TTC549 (cell line): ENCODE data around the gene AARS2.
"Not testable (repeated sequence)": the region's sequence is repeated elsewhere in the genome, so short reads cannot be mapped to it uniquely, and the experiment has no call there.

Source experiments
- FAIRE-seq: peaks from 2 replicates; lab custom pipeline; 2012; peaks lifted over from hg19 to GRCh38; lab: Jason Lieb, UNC

The AARS2 gene

DNA sequence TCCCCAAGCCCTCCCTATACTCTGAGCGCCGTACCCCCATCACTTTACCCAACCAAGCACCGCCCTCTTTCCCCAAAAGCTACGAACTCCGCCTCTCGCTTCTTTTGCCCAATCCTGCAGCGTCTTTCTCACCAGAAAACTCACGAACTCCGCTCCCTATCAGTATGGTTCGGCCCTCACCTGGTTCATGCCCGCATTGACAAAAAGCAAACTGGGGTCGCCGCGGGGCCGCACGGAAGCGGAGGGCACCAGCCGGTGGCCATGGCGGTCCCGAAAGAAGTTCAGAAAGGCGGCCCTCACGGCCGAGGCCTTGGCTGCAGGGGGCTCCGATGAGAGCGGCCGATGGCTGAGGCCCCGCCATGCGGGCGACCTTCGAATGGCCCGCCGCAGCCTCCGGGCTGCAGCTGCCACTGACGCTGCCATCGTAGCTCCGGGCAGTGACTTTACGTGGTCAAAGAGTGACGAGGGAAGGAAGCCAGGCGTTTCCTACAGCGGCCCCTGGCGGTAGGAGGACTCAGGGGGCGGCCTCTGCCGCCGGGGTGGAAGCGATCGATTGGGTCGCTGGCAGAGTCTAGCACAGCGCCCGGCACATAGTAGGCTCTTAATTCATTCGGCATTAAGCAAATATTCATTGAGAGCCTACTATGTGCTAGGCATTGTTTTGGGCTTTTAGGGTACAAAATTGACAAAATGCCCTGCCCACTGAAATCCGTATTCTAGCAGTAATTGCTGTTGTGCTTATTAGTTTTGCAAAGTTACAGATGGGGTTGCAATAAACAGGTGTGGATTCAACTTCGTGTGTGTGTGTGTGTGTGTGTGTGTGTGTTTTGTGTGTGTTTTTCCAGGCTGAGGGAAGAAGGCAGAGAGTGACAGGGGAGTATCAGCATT lies at the start of gene AARS2:
AARS2 (minus strand) TSS at position 447 of the 888 bp plus-strand sequence; CDS start at position 423, 24 bp downstream.
- no peak for FAIRE-seq

DNA sequence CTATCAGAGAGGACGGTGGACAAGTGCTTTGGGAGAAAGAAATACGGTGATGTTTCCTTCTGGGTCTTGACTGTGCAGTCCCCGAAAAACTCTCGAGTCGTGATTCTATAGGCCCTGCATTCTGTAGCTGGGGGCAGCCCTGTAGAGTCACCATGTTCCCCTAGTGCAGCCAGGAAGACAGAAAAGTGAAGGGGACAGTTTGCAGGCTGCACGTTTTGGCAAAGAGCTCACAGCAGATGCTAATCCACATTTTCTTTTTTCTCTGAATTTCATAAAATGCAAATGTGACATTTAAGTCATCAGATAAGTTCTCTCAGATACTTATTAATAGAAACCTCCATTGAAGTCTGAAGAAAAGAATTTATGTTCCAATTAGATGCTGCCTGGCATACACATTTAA lies 48.8 kb upstream of the AARS2 start:
- FAIRE-seq = no peak

DNA sequence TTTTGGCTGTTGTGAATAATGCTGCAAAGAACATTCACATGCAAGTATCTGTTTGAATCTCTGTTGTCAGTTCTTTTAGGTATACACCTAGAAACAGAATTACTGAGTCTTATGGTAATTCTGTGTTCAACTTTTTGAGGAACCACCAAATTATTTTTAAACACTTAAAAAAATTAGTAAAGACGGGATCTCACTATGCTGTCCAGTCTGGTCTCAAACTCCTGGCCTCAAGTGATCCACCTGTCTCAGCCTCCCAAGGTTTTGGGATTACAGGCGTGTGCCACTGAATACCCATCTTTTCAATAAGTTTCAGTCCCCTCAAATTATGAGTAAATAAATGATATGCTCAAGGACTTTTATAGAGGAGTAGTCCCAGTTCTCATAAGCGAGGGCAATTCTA lies 46.8 kb upstream of the AARS2 start:
- no peak for FAIRE-seq

DNA sequence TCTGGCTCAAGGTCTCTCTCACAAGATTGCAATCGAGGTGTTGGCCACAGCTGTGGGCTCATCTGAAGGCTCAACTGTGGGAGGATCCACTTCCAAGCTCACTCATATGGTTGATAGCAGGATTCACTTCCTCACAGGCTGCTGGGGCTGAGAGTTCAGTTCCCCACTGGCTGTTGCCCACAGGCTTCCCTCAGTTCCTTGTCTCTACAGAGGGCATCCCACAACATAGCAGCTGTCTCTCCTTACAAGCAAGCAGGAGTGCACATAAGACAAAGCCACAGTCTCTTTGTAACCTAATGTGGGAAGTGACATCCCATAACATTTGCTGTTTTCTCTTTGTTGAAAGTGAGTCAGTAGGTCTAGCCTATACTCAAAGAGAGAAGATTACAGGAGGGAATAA lies 43.3 kb upstream of the AARS2 start:
- FAIRE-seq = no peak

DNA sequence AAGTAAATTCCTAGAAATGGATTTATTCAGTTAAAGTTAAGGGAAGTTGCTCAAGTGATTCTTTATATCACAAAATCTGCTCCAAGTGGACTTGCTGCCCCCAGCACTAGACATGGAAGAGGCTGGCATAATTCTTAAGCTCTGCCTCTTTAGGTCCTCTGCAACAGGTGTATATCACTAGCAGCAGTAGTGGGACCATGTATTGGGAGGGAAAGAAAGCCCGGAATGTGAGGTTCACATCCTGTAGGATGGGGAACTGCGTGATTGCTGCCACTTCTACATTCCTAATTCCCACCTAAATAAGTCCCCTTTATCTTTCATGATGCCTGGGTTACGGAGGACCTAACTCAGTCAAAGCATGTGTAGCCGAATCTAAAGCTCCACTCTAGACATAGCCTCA lies 42.5 kb upstream of the AARS2 start:
- FAIRE-seq = no peak

DNA sequence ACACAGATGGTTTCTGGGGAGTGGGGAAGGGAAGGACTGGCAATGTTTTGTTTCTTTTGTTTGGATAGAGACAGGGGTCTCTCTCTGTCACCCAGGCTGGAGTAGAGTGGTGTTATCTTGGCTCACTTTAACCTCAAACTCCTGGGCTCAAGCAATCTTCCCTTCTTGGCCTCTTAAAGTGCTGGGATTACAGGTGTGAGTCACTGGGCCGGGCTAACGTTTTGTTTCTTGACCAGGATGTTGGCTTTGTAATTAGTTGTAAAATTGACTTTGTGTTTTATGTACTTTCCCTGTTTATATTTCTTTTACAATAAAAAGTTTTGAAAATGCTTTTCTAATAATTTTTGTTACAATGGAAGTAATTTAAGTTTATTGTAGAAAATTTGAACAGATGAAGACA lies 40.2 kb upstream of the AARS2 start:
- FAIRE-seq = no peak

DNA sequence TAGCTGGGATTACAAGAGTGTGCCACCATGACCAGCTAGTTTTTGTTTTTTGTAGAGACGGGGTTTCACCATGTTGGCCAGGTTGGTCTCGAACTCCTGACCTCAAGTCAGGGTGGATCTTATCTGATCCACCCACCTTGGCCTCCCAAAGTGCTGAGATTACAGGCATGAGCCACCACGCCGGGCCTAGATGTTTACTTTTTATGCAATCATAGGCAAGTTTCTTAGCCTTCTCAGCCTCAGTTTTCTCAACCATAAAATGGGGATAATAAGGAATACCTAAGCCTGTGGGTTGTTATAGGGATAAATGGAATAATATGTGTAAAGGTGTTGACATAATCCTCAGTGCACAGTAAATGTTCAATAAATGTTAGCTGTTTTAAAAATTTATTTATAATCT lies 39.1 kb upstream of the AARS2 start:
- no peak for FAIRE-seq

DNA sequence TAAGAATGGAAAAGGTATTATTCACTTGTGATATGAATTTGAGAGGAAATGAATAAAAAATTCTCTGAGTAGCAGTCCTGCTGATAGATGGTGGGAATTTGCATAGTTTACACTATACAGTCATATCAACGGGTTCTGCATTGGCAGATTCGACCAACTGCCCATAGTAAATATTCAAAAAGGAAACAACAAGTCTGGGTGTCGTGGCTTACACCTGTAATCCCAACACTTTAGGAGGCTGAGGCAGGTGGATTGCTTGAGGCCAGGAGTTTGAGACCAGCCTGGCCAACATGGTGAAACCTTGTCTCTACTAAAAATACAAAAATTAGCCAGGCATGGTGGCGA lies 37.5 kb upstream of the AARS2 start:
- FAIRE-seq = not testable (repeated sequence)

DNA sequence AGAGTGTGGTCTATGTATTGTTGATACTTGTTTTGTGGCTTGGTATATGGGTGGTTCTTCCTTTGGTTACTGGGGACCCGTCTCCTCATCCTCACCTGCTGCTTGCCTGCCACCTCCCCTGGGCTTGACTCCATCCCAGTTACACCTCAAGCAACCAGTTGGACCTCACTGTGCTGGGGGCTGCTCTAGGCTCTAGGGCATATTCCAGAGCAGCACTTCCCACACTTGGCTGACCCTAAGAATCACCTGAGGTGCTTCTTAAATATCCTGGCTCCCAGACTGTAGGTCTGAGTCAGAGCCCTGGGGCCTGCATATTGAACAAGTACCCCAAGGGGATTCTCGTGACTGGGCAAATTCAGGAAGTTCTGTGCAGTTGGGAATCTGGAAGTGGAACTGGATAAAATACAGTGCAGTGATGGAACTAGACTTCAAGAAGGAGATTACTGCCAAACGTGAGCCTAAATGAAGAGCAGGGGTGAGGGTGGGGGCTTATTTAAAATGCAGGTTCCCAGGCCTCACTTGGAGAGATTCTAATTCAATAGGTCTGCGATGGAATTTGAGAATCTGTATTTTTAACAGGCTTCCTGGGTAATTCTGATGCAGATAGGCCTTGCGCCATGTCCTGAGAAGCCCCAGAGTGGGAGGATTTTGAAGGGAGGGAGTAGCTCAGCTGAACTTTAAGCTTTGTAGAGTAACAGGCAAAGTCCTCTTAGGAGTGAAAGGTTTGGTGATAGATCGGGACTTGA lies 36.9 kb upstream of the AARS2 start:
- no peak for FAIRE-seq

DNA sequence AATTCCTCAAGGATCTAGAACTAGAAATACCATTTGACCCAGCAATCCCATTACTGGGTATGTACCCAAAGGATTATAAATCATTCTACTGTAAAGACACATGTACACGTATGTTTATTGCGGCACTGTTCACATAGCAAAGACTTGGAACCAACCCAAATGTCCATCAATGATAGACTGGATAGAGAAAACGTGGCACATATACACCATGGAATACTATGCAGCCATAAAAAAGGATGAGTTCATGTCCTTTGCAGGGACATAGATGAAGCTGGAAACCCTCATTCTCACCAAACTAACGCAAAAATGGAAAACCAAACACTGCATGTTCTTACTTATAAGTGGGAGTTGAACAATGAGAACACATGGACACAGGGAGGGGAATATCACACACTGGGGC lies 33.7 kb upstream of the AARS2 start:
- FAIRE-seq = not testable (repeated sequence)

DNA sequence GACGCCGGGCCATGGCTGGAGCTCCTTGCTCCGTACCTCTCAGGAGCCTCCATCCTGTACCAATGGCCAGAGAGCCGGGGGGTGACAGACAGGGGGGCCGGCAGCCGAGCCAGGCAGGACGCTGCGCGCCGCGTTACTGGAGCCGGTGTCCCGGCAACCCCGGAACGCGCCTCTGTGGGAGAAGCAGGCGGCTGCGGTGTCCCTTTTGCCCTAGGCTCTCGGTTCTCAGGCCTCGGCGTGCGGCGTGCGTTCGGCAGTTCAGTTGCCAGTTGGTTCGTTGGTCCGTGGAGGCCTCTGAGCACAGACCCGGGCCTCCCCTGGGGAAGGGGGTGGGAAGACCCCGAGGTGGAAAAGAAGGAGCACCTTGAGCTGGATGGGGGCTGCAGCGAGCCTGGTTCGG lies 29.3 kb upstream of the AARS2 start, which contains the start of gene SPATS1:
SPATS1 (plus strand) TSS at position 162 of the 400 bp plus-strand sequence. CDS start 446 bp downstream, outside the sequence.
- FAIRE-seq = no peak

DNA sequence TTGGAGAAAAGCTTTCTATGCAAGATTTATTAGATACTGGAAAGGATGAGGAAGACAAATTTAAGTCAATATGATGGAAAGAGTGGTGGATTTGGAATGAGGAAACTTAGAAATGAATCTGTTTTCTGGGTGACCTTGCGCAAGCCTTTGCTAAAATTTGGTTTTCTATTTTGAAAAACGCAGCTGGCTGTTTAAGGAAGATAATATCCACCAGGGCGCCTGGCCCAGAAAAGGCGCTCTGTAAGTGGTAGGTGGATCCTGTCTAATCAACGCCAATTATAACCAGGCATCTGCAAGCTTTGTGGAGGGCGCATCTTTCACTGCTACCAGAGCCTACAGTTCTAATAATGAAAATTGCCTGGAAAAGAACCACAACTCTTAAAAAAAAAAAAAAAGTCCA lies 28.9 kb upstream of the AARS2 start:
- FAIRE-seq = no peak

DNA sequence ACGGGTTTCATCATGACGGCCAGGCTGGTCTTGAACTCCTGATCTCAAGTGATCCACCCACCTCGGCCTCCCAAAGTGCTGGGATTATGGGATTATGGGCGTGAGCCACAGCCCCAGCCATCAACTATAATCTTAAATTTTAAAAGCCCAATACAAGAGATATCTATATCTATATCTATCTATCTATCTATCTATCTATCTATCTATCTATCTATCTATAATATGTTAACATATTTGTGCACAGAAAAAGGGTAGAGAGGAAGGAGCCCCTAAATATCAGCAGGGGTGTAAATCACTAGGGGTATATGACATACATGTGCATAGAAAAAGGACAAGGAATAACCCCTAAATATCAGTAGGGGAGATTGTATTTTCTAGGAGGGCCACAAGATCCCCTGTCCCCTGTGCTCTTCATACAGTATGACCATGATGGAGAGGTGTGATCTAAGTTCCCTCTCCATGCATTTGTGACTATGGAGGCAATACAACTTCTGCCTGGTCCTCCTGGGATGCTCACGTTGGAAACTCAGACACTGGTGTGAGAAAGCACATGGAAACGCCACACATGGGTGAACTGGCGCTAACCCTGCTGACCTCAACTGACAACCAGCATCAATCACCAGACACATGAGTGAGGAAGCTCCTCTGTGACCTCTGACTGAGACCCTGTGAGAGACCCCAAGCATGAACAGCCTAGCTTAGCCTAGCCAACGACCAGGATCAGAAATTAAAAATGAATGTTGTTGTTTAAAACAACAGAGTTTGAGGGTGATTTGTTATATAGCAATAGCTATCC lies 28.1 kb upstream of the AARS2 start:
- FAIRE-seq = no peak

DNA sequence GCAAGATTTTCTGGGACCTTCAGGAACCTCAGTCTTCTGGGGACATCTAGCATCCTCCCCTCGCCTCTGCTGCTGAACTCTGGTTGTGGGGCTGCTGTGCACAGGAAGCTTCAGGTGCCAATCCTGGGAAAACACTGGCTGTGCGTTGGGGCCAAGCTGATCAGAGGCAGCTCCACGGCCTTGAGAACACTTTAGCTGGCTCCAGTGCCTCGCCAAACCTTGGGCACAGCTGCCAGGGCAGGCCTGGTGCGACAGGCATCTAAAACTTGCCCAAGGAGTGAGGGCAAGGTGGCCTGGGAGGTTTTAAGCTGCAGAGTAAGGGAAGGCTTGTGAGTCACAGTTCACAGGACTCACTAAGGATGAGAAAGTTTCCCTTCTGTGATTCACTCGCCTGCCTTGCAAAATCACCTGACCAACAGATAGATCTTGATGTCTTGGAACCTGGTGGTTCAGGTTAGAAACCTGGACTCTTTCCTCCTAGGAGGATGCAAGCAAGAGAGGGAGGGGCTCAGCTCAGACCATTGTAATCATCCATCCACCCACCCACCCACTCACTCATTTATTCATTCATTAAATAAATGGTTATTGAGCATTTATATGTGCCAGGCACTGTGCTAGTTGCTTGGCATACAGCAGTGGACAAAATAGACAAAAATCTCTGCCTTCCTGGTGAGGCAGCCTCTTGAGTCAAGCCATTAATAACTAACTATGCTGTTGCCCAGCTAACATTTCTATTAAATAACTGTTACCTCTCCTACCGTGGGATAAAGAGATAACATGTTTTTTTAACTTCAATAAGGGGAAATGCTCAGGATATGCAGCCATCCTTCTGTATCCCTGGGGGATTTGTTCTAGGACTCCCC lies 26.8 kb upstream of the AARS2 start:
- no peak for FAIRE-seq

DNA sequence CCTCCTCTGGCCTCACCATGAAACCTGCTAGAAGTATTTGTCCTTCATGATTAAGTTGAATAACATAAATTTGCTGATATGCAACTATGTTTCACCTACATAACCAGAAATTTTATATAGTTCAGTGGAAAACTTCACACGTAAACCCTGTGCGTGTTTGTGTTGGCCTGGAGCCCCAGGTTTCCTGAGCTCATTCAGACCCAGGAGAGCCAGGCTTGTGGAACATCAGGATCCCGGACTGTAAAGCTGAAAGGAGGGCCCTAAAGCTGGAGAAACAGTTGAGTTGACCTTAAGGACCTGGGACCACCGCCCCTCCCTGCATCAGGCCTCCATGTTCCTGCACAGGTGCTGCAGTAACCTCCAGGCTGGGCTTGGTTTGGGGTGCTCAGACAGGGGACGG lies 26.2 kb upstream of the AARS2 start:
- FAIRE-seq = no peak

DNA sequence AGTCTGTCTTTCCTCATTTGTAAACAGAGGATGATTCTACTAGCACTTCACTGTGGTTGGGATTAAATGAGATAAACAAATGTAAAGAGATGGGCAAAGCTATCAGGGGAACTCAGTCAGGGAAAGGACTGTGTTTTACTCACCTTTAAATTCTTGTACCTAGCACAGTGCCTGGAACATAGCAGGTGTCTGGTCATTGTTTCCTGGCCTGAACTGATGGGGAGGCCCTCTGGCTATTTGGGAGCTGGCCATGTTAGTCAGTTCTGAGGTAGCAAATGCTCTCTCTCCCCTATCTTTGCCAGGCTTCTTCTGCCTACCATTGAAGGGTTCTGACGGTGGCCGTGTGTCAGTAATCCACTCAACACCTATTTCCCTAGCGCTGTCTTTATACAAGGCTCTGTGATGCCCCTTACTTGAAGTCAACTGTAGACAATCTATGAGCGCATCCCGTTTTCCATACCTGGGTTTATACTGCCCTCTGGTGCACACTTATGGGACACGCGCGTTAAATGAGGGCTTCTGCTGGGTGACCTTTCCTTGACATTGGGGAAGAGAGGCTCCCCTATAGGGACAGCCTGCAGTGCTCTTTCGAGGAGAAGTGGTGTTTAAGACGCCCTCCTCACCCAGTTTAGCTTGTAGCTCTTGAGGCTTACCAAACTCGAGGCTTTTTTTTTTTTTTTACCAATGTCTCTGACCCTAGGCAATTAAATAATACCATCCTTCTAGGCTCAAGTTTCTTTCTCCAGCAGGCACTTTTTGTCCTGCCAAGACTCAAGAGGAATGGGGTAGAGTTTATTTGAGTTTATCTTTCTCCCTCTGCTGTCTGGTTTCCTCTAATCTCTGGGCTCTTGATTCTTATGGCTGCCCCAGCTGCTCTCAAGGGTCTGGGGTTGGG lies 25.3 kb upstream of the AARS2 start:
- no peak for FAIRE-seq

DNA sequence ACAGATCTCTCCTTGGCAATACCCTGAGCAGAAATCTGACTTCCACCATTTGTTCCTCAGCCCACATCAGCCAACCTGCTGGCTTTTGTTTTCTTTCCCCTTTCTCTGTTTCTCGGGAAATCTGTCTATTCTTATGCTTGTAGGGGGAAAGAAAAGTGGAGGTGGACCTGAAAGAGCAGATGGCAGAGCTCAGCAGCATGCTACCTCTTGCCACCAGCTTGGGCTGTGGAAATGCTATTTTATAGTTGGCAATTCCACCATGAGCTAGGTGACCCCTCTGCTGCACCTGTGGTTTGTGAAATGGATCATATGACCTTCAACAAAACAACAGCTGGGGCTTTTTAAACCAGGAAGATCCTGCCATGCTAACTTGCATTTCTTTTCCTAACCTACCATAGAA lies 22.5 kb upstream of the AARS2 start:
- no peak for FAIRE-seq

DNA sequence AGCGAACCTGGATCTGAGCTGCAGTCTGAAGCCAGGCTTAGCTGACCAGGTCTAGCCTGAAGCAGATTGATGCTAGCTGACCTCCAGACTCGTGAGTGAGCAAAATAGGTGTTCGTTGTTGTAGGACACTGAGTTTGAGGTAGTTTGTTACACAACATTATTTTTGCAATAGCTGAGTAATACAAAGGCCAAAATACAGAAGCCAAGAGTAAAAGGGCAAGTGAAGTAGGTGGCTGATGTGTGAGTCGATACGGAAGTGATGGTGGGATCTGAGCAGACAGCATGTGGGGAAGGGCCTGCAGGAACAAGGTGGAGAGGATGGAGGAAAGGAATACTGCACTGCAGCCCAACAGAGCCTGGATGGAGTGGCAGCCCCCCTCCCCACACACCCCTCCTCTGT lies 20.8 kb upstream of the AARS2 start:
- FAIRE-seq = no peak

DNA sequence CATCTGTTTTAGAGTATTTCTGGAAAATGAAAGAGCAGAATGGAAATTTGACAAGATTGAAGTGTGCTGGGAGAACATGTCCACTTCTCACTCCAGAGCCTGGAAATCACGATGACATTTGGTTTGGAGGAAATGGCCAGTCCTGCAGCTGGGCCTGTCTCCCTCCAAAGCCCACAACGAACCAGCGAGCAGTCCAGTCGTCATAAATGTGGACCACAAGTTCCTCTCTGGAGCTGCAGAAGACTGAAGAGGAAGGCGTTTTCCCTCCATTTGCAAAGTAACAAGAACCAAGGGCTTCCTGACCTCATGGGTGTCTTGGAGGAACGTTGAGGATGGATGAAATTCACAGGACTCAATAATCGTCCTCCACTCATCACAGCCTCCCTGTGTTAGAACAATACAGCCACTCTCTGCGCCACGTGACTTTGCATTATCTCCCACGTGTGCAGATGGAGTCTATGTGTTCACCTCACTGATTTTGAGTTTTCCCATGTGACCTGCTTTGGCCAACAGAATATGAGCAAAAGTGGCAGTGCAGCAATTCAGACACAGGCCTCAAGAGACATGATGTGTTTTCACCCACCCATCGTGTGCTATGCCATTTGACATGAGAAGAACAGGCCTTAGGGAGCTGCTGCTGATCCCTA lies 20.2 kb upstream of the AARS2 start:
- FAIRE-seq = no peak

DNA sequence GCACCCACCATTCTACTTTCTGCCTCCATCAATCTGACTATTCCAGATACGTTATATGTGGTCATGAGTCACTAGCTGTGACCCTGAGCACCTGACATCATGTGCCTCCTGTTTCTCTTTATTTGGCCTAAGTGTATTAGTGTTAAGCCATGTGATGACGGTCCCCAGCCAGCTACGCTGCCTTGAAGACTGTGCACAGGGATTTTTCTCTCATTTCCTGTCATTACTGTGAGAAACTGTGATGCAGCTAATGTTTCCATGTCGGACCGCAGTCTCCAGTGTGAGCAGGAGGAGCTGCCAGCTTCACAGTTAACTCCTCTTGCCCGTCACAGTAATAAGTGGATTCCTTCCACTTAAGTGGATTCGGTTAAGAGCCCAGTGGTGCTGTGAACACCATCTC lies 19.4 kb upstream of the AARS2 start:
- FAIRE-seq = no peak
